AG09309 (cell line): ENCODE results near the gene PRCC.

ENCODE experiments used
- DNase-seq: peaks from one replicate; pipeline ENCODE4 v3.0.0-alpha.2; 2010; ENCODE audit warnings: low read depth
- H3K4me3 ChIP-seq: 2 replicates; pipeline ENCODE4 v1.5.1; 2011; ENCODE audit warnings: mild to moderate bottlenecking, low read depth, low read length, moderate library complexity; ENCODE audit not compliant: control insufficient read depth
- TF ChIP-seq, protein P1 (sequence below): IDR thresholded peaks from 2 replicates; pipeline ENCODE4 v1.5.1; 2011; ENCODE audit warnings: mild to moderate bottlenecking, low read depth, low read length, inconsistent platforms; ENCODE audit not compliant: insufficient read depth, control insufficient read depth; ENCODE audit errors: missing control alignments

PRCC gene

DNA sequence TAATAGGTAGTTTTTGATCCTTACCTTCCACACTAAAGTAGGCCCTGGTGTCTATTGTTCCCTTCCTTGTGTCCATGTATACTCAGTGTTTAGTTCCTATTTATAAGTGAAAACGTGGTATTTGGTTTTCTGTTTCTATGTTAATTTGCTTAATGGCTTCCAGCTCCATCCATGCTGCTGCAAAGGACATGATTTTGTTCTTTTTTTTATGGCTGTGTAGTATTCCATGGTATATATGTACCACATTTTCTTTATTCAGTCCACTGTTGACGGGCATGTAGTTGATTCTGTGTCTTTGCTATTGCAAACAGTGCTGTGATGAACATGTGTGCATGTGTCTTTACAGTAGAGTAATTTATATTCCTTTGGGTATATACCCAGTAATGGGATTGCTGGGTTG is 20.8 kb downstream of the PRCC start:
- DNase-seq = no peak
- H3K4me3 ChIP-seq = no peak overlapping the region
- TF ChIP-seq, protein P1, sequence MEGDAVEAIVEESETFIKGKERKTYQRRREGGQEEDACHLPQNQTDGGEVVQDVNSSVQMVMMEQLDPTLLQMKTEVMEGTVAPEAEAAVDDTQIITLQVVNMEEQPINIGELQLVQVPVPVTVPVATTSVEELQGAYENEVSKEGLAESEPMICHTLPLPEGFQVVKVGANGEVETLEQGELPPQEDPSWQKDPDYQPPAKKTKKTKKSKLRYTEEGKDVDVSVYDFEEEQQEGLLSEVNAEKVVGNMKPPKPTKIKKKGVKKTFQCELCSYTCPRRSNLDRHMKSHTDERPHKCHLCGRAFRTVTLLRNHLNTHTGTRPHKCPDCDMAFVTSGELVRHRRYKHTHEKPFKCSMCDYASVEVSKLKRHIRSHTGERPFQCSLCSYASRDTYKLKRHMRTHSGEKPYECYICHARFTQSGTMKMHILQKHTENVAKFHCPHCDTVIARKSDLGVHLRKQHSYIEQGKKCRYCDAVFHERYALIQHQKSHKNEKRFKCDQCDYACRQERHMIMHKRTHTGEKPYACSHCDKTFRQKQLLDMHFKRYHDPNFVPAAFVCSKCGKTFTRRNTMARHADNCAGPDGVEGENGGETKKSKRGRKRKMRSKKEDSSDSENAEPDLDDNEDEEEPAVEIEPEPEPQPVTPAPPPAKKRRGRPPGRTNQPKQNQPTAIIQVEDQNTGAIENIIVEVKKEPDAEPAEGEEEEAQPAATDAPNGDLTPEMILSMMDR = no peak

DNA sequence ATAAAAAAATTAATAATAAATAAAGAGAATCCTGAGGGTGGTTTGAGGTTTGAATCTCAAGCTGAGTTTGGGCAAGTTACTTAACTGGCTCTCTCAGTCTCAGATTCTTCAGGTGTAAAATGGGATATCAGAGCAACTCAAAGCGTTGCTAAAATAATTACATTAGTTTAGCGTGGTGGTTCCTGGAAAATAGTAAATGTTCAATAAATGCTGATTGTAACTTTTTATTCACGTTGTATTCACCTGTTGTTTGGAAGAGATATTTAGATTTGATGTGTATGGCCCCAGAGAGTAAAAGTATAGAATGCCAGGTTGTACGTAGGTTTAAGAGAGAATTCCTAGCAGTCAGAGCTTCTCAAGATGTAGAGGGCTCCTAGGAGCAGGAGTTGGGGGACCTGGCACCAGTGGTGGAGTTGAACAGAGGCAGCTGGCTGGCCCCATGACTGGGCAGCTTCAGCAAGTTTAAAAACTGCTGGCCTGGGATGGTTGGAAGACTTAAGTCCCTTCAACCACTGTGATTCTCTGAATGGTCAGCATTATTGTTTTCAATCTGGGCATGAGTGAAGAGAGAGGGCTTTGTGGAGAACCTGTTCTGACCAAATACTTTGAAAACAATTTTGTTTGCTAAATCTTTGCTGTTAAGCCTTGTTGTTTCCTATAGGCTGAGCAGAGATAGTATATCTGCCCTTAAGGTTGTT is 22.4 kb downstream of the PRCC start:
- TF ChIP-seq, protein P1 = no peak
- no peak for DNase-seq
- H3K4me3 ChIP-seq = no peak overlapping the region

DNA sequence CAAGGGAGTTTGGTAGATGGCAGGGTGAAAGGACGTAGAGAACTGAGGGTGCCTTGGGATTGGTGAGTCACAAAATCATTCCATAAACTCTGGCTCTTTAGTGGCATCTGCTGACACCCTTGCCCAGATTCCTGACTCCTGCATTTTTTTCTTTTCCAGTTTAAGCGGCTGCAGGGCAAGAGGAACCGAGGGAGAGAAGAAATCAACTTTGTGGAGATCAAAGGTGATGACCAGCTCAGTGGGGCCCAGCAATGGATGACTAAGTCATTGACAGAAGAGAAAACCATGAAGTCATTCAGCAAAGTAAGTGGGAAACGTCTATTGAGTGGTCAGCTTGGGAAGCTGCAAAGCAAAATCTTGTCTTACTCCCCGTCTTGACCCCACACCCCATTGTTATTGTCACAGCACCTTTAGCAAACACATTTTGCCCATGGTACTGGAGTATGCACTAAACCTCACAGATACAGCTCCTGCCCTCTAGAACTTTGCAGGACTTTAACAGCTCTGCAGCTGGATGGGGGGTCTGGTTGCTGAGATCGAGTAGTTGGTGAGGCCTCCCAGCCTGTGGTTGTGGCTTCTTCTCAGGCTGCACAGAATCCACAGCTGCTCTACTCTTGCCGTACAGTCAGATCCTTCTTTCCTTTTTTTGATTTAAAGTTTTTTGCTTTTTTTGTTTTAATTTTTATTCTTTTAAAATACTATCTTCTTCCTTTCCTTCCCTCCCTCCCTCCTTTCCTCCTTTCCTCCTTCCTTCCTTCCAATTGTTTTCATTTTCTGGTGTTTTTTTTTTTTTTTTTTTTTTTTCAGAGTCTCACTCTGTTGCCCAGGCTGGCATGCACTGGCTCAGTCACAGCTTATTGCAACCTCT is 27.4 kb downstream of the PRCC start:
- no peak for DNase-seq
- TF ChIP-seq, protein P1 = no peak
- H3K4me3 ChIP-seq = no peak overlapping the region

DNA sequence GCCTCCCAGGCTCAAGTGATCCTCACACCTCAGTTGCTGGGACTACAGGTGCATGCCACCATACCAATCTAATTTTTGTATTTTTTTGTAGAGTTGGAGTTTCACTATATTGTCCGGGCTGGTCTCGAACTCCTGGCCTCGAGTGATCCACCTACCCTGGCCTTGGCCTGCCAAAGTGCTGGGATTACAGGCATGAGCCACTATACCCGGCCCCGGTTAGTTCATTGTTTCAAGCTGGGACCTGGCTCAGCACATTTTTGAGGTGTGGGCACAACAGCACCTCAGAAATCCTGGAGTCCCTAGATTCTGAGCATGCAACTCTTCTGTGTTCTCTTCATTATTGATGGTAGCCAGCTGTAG is 28.0 kb downstream of the PRCC start:
- TF ChIP-seq, protein P1 = no peak
- no peak for DNase-seq
- no peak overlapping the region for H3K4me3 ChIP-seq

DNA sequence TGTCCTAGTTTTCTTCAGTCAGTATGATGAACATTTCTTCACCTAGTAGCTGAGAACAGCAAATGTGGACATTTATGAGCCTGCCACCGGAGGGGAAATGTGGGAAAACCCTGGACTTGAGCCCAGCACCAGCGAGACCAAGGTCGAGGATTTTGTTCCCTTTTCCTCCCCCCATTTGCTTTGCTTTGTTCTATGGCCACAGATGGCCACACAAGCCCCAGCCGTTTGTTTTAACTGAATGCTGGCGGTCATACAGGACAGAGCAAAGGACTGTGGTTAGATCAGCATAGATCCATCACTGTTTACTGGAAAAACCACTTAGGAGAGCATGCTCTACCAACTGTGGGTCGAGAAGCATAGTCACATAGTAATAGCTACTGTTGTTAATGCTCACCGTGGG is 28.5 kb downstream of the PRCC start:
- TF ChIP-seq, protein P1 = no peak
- no peak overlapping the region for H3K4me3 ChIP-seq
- no peak for DNase-seq

DNA sequence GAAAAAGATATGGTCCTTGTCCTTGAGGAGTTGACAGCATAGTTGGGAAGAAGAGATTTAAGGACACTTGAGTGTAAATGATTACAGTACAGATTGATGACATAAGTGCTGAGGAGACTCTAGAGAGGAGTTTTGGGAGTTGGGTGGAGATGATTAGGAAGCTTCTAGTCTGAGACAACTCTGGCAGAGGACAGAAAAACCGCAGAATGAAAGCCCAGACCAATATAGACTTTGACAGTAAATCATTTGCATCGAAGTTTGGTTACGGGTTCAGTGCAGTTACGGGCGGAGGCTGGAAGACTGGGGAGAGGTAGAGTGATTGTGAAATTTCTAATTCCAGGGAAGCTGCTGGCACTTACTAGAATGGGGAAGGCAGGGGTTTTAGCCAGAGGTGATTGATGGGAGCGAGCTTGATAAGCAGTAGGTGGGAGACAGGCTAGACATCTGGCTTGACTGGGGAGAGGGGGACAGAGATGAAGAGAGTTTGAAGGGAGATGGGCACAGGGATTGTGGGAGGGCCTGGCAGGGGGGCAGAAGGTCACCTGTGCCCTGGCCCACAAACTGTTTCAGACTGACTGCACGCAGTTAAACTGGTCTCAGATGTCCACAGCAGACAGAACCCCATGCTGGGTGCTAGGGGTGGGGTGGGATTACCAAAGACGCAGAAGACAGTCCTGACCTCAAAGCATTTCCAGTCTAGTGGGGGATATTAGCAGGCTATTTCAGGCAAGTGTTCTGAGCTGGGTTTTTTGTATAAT is 29.2 kb downstream of the PRCC start:
- no peak overlapping the region for H3K4me3 ChIP-seq
- TF ChIP-seq, protein P1 = no peak
- DNase-seq = no peak
